OCI-LY3 (cell line): ENCODE results near the gene SNX1.

Experiments used
- H2AFZ ChIP-seq: fragments of 200-600, 300-600 bp; shearing (Covaris generic); 2 replicates; pipeline ENCODE4 v1.6.0; 2014; ENCODE audit warnings: antibody characterized with exemption, low read depth, low read length
- H3K27ac ChIP-seq: fragments of 200-600, 300-600 bp; sonication (generic); 2 replicates; pipeline ENCODE4 v1.5.1; 2014; ENCODE audit warnings: mild to moderate bottlenecking, low read length, moderate library complexity, mixed read lengths
- H3K27me3 ChIP-seq: fragments of 200-600, 300-600 bp; sonication (generic); 2 replicates; pipeline ENCODE4 v1.6.1; 2014; ENCODE audit warnings: low read depth, low read length, mixed read lengths
- H3K36me3 ChIP-seq: fragments of 200-600, 300-600 bp; sonication (generic); replicated peaks from 2 replicates; pipeline ENCODE3; 2014; ENCODE audit warnings: low read depth, low read length, mixed read lengths
- H3K4me1 ChIP-seq: fragments of 300-600, 200-600 bp; sonication (generic); 2 replicates; pipeline ENCODE4 v1.6.1; 2014; ENCODE audit warnings: low read length, mixed read lengths
- H3K4me2 ChIP-seq: fragments of 200-600, 300-600 bp; sonication (generic); 2 replicates; pipeline ENCODE4 v1.6.1; 2014; ENCODE audit warnings: low read length, mixed read lengths
- H3K4me3 ChIP-seq: fragments of 300-600, 200-600 bp; sonication (generic); 2 replicates; pipeline ENCODE4 v1.5.1; 2014; ENCODE audit warnings: antibody characterized with exemption, mild to moderate bottlenecking, low read length, moderate library complexity
- H3K79me2 ChIP-seq: fragments of 300-600, 200-600 bp; shearing (Covaris generic); 2 replicates; pipeline ENCODE4 v1.6.1; 2014; ENCODE audit warnings: mild to moderate bottlenecking, low read length, mixed read lengths
- H3K9ac ChIP-seq: fragments of 300-600, 200-600 bp; shearing (Covaris generic); 2 replicates; pipeline ENCODE4 v1.6.0; 2014; ENCODE audit warnings: mild to moderate bottlenecking, low read length, moderate library complexity
- H3K9me3 ChIP-seq: fragments of 200-600, 300-600 bp; shearing (Covaris generic); 2 replicates; pipeline ENCODE4 v1.6.1; 2014; ENCODE audit warnings: low read length, mixed read lengths; ENCODE audit not compliant: insufficient read depth
- H4K20me1 ChIP-seq: fragments of 200-600, 300-600 bp; sonication (generic); 2 replicates; pipeline ENCODE4 v1.6.1; 2016; ENCODE audit warnings: low read length, mixed read lengths; ENCODE audit not compliant: insufficient read depth
- CTCF ChIP-seq: fragments of 200-600, 300-600 bp; sonication (generic); IDR thresholded peaks from 2 replicates; pipeline ENCODE4 v1.5.1; 2014; ENCODE audit warnings: antibody characterized with exemption, low read length, low read depth
- EZH2phosphoT487 ChIP-seq: fragments of 200-600 bp; shearing (Covaris generic); IDR thresholded peaks from 2 replicates; pipeline ENCODE4 v1.6.1; 2018; ENCODE audit warnings: antibody characterized with exemption, mixed run types, low read depth

Gene SNX1

GRCh38 chr15:64146520-64146884 lies 50.7 kb downstream of the SNX1 start:
- Histone ChIP-seq H2AFZ (no peak overlapping the region), H3K27me3 (no peaks in the 10 kb centered on the region), H3K4me1 (peaks cover 52% of the 10 kb centered on the region), H3K36me3 (peaks cover 10% of the 10 kb centered on the region), H3K79me2 (no peaks in the 10 kb centered on the region), H4K20me1 (no peaks in the 10 kb centered on the region), H3K27ac (no peak overlapping the region), H3K4me3 (no peak overlapping the region), H3K9ac (no peak overlapping the region), H3K4me2 (no peak overlapping the region), H3K9me3 (no peaks in the 10 kb centered on the region)
- TF ChIP-seq CTCF: no peak
- no peak for TF ChIP-seq EZH2phosphoT487

- Histone ChIP-seq H3K27me3 (no peaks in the 10 kb centered on the region), H3K36me3 (peaks cover 10% of the 10 kb centered on the region), H4K20me1 (no peaks in the 10 kb centered on the region), H3K4me1 (peaks cover 52% of the 10 kb centered on the region), H3K79me2 (no peaks in the 10 kb centered on the region; the same call in 1 of the 2 replicates), H3K9ac (no peak overlapping the region), H3K27ac (no peak overlapping the region), H3K4me2 (no peak overlapping the region), H3K4me3 (no peak overlapping the region), H3K9me3 (no peaks in the 10 kb centered on the region), H2AFZ (no peak overlapping the region)
- TF ChIP-seq EZH2phosphoT487: no peak
- no peak for TF ChIP-seq CTCF
These were observed 51.3 kb downstream of the SNX1 start for GRCh38 chr15:64146885-64147681.

- no peak overlapping the region for H3K27ac ChIP-seq
- H3K79me2 ChIP-seq: no peaks in the 10 kb centered on the region; the same call in 1 of the 2 replicates
- peaks cover 53% of the 10 kb centered on the region for H3K4me1 ChIP-seq
- no peak overlapping the region for H3K9ac ChIP-seq
- H3K4me2 ChIP-seq: no peak overlapping the region
- no peaks in the 10 kb centered on the region for H4K20me1 ChIP-seq
- H3K27me3 ChIP-seq: no peaks in the 10 kb centered on the region
- H3K36me3 ChIP-seq: peaks cover 10% of the 10 kb centered on the region
- H3K4me3 ChIP-seq: no peak overlapping the region
- no peak overlapping the region for H2AFZ ChIP-seq
- H3K9me3 ChIP-seq: no peaks in the 10 kb centered on the region
- TF ChIP-seq EZH2phosphoT487 (no peak), CTCF (no peak)
These were observed 52.4 kb downstream of the SNX1 start for GRCh38 chr15:64148168-64148567.

GRCh38 chr15:64148581-64148980 lies 52.8 kb downstream of the SNX1 start:
- Histone ChIP-seq H3K9me3 (no peaks in the 10 kb centered on the region), H3K79me2 (no peaks in the 10 kb centered on the region; the same call in 1 of the 2 replicates), H3K4me1 (peaks cover 52% of the 10 kb centered on the region), H3K27me3 (no peaks in the 10 kb centered on the region), H3K4me2 (no peak overlapping the region), H2AFZ (no peak overlapping the region), H3K9ac (no peak overlapping the region), H4K20me1 (no peaks in the 10 kb centered on the region), H3K36me3 (peaks cover 9% of the 10 kb centered on the region), H3K4me3 (no peak overlapping the region), H3K27ac (no peak overlapping the region)
- TF ChIP-seq CTCF (no peak), EZH2phosphoT487 (no peak)
